ENCODE data around the gene TMEM167A.

The TMEM167A gene

GRCh38 chr5:83035373-83036100, 41.7 kb downstream of the TMEM167A start:
- no peak for DNase-seq (ENCODE audit: low spot score)

DNA sequence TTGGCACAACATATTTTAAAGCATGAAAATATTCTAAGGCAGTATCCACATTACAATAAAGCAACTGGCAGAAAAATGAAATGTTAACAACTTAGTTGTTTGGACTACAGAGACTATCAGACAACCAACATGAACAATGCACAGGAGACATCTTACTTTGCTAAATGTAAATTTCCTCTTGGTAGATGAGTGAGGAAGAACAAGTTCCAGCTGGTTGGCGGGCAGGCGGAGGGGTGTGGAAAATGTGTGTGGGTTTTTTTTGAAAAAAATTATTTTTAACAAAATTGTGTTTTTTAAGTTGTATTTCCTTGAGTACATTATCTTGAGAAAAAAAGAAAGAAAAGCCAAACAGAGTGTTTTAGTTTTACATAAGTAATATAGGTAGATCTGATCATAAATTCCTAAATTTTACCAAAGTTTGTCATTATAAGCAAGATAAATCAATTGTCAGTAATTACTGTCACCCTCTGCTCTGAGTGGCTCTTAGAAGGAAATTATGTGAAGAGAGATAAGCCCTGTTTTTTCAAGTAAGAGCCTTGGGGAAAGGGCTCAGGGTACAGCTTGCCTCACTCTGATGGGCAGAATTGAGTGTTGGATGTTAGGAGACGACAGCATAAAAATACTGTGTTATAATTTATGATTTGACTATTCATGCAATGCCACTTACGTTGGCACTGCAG, 42.5 kb downstream of the TMEM167A start:
- no peak for DNase-seq (ENCODE audit: low spot score)

GRCh38 chr5:83034036-83034435, 43.2 kb downstream of the TMEM167A start:
- DNase-seq (ENCODE audit: low spot score): no peak

GRCh38 chr5:83031381-83031780, 45.8 kb downstream of the TMEM167A start:
- no peak for DNase-seq (ENCODE audit: low spot score)

- no peak for DNase-seq (ENCODE audit: low spot score)
Observed at GRCh38 chr5:83029912-83030311, 47.3 kb downstream of the TMEM167A start.

- no peak for DNase-seq (ENCODE audit: low spot score)
Observed at GRCh38 chr5:83026930-83027687, 50.1 kb downstream of the TMEM167A start.

DNA sequence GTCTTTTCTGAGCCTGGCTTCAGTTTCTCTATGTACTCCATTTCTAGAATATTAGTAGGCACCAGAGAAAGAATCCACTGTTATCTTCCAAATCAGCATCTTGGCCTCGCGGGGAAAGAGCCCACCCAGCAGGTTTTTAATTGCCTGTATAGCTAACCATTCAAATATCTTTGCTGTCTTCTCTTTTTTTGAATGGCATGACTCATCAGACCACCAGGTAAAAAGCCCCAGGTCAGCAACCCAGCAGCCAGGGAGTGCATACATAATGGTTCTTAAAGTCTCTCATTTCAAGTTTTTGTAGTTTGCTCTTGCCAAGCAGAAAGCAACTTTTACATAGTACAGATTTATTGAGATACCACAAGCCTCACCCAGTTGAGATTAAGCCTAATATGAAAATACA, 50.7 kb downstream of the TMEM167A start:
- no peak for DNase-seq (ENCODE audit: low spot score)

GRCh38 chr5:83025690-83026478, 51.3 kb downstream of the TMEM167A start:
- no peak for DNase-seq (ENCODE audit: low spot score)

- DNase-seq (ENCODE audit: low spot score): no peak
Observed at GRCh38 chr5:83022334-83022733, 54.9 kb downstream of the TMEM167A start.

GRCh38 chr5:83015676-83016075, 61.5 kb downstream of the TMEM167A start:
- DNase-seq (ENCODE audit: low spot score): no peak

DNA sequence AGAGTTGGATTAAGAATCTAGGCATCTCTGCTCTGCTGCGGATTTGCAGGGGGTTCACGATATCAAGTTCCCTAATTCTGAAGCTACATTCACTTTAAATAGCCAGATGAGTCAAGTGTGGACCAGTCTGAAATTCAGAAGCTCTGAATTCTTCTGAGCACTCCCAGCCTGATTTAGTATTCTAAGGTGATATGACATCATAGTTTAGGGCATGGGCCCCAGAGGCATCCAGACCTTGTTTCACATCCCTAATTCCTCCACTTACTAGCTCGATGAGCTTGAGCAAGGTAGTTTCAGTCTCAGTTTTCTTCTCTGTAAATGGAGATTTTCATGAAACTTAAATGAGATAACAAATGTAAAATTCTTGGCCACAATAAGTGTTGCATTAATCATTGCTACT, 65.2 kb downstream of the TMEM167A start:
- no peak for DNase-seq (ENCODE audit: low spot score)

GRCh38 chr5:83009408-83009807, 67.8 kb downstream of the TMEM167A start:
- no peak for DNase-seq (ENCODE audit: low spot score)

GRCh38 chr5:83007755-83008154, 69.4 kb downstream of the TMEM167A start:
- no peak for DNase-seq (ENCODE audit: low spot score)

DNA sequence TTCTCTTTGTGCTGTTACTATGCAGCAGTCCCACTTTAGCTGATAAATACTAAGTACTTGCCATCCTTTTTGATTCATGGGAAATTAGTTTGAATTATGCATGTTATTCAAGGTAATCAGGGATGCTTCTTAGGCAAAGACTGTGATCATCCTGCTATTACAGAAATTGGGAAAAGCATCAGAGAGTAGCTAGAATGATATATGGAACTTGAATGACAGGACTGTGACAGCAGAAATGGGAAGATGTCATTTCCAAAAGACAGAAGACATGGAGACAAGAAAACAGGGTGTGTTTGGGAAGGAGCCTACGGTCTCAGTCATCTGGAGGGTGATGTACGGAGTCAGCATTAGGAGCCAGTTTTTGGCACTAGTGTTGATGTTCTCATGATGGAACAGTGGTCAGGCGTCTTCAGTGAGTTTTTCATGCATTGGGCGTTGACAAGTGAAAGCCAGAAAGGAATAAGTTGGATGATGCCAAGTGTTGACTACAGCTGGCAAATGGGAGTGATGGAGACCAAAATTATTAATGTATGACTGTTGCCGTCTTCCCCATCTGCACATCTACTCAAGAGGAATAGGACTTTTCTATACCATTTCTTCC, 70.4 kb downstream of the TMEM167A start:
- DNase-seq (ENCODE audit: low spot score): no peak

GRCh38 chr5:83003791-83004190, 73.4 kb downstream of the TMEM167A start:
- DNase-seq (ENCODE audit: low spot score): no peak

All from ecto neural progenitor cell (in vitro differentiated cells).